Activated T-cell treated with anti-CD3 and anti-CD28 coated beads for 48 hours (primary cell): ENCODE data around the gene SCAF1.

Experiments used
- DNase-seq: peaks from one replicate; pipeline ENCODE4 v3.0.0-alpha.2; 2020; ENCODE audit warnings: low read depth

Gene SCAF1

DNA sequence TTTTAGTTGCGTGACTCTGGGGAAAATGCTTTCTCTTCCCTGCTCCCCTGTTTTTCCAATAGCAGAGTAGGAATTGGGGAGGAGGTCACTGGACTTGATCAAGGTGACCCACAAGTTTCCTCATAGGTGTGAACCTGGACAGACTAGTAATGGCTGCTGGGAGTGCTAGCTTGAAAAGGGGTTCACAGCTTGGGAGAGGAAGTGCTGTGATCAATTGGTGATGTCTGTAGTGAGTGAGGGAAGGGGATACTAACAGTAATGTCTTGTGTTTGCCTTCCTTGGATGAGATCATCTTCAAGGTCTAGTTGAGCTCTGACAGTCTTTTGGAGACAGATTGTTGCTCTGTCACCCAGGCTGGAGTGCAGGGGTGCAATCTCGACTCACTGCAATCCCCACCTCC lies 25.5 kb downstream of the SCAF1 start:
- no peak for DNase-seq

DNA sequence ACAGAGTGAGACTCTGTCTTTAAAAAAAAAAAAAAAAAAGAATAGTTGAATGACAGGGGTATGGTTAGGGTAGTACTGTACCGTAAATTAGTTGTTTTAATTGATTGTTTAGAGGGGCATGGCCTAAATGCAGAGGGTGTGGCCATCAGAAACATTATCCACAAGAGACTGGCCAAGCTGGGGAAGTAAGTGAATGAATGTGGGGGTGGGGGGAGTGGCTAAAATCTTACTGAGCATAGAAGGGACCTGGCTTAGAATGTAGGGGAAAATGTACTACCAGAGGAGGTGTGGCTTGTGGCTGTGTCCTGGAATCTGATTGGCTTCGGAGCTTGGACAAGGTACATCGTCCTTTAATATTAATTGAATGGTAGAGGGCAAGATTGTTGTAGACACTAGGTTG lies 27.5 kb downstream of the SCAF1 start:
- no peak for DNase-seq

DNA sequence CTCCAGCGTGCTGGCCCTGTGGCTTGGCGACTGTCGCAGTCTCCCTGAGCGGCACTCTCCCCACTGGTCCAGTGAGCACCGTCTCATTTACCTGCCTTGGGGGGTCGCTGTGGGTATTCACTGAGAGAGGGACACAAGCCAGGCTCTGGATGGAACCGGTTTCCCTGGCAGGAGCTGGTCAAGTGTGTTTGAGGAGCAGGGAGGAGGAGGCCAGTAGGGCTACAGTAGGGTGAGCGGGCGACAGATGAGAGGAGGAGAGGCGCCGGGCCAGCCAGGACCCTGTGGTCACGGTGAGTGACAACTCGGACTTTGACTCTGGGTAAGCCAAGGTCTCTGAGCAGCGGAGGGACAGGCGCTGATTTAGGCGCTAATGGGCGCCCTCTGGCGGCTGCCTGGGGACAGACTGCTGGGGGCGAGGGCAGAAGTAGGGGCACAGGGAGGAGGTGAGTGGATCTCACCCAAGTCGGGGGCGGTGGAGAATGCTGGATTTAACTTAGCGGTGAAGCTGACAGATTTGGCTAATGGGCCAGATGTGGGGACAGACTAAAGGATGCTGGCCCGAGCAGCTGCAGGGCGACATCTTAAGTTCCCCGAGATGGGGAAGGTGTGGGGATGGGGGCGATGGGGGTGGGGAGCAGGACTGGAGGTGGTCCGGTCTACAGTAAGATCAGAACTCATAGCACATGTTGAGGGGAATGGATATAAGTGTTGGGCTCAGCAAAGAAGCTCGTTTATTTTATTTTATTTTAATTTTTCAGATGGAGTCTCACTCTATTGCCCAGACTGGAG lies 30.3 kb downstream of the SCAF1 start:
- peak; percentile 70 for DNase-seq

GRCh38 chr19:49676136-49676783 lies 34.3 kb downstream of the SCAF1 start:
- no peak for DNase-seq

DNA sequence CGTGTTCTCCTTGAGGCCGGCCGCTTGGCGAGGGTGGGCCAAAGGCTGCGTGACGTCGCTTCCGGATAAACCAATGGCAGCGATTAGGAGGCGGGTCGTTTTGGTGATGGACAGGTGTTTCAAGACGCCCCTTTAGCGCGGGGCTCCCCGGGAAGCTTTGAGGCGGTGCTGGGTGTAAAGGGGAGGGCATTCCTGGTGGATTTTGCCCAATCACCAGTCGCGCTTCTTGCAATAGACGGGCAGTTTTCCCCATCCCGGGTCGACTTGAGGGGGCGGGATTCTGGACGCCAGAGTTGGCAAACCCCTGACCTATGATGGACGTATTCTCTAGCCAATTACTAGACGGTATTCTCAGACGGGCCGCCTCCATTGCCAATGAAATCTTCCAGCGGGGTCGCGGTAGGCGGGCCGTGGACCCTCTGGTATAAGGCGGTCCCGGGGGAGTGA lies 34.8 kb downstream of the SCAF1 start:
- DNase-seq = peak; percentile 97

GRCh38 chr19:49677231-49677900 lies 35.4 kb downstream of the SCAF1 start, which contains the start of gene PRMT1:
Gene PRMT1 (plus strand): TSS chr19:49677271. CDS start chr19:49677281, 10 bp downstream.
- peak; percentile 53 for DNase-seq

DNA sequence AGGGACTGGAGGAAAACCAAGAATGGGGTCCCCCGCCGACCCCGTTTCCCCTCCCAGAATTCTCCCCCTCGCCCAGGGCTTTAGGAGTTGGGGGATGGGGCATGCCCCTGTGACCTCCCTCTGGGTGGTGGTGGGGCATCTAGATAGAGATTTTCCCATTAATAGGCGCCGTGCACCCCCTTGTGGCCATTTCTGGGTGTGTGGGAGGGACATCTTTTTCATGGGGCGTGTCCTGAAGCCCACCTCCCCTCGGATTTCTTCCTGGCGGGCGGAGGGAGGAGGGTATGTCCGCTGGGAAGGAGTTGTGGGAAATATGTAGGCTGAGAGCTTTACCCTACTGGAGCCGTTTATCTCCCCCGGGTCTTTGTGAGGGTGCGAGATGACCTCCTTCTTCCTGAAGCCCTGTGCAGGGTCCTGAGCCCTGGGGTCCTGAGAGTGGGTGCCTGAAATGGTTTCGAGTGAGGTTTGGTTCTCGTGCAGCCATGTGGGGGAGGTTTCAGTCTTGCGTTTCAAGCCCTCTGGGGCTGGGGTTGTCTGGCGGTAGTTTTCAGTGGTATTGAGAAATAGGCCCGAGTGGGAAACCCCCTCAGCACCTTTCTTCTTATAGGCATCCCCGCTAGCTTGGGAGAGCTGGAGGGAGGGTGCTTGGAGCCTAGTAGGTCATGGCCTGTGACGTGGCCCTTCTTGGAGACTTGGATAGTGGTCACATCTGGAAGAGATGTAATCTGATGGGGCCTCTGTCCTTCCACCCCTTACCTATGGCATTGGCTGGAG lies 36.1 kb downstream of the SCAF1 start:
- DNase-seq = peak; percentile 75

DNA sequence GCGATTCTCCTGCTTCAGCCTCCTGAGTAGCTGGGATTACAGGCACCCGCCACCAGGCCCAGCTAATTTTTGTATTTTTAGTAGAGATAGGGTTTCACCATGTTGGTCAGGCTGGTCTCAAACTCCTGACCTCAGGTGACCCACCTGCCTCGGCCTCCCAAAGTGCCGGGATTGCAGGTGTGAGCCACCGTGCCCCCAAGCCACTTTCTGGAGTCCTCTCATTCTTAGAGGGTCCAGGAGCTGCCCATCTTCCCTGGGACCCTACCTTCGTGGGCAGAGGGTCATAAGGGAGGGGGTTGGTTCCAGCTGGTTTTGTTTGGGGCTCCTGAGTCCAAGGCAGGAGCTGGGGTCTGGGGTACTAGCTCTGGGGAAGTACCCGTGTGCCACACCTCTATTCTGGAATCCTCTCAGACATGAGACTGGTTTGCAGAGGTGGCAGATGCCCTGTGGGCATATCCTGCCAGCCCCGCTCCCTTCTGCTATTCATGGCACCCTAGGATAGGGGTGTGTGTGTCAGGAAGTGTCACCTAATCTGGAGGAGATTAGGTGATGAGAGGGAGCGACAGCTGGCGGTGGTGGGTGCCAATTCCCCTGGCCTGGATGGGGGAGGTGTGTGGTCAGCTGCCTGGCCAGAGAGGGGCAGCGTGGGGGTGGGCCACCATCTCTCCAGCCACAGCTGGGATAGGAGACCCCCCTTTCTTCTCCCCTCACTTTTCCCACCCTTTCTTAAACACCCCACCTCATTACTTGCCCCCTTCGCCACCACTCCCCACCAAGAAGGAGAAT lies 37.2 kb downstream of the SCAF1 start:
- no peak for DNase-seq

GRCh38 chr19:49679771-49680413 lies 37.9 kb downstream of the SCAF1 start:
- no peak for DNase-seq

- DNase-seq = peak; percentile 96
Observed at GRCh38 chr19:49680421-49681351, 38.7 kb downstream of the SCAF1 start.

DNA sequence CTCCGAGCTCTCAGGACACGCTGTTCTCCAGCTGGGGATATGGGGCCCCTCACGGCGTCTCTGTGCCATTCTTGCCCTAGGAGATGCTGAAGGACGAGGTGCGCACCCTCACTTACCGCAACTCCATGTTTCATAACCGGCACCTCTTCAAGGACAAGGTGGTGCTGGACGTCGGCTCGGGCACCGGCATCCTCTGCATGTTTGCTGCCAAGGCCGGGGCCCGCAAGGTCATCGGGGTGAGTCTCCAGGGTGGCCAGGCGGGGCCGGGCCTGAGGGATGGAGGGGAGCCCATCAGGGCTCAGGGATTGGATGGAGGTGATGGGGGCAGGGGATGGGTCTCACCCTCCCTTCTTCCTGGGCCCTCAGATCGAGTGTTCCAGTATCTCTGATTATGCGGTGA lies 39.8 kb downstream of the SCAF1 start:
- DNase-seq = no peak

DNA sequence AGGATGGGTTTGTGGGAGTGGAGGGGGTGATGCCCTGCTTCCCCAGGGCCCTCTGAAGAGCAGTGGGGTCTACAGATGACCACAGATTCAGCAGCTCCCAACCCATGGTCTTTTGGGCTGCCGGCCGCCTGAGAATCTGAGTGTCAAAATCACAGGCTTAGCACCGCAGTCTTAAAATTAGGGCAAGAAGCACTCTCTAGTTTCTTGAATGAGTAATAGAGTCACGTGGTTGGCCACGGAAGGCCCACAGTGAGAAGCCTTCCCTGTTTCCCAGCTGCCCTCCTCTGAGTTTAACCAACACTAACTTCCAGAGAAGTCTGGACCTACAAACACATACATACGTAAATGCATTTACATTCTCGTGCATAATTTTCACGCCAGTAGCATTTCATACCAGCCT lies 40.3 kb downstream of the SCAF1 start:
- no peak for DNase-seq

GRCh38 chr19:49683814-49684250 lies 41.8 kb downstream of the SCAF1 start:
- no peak for DNase-seq

DNA sequence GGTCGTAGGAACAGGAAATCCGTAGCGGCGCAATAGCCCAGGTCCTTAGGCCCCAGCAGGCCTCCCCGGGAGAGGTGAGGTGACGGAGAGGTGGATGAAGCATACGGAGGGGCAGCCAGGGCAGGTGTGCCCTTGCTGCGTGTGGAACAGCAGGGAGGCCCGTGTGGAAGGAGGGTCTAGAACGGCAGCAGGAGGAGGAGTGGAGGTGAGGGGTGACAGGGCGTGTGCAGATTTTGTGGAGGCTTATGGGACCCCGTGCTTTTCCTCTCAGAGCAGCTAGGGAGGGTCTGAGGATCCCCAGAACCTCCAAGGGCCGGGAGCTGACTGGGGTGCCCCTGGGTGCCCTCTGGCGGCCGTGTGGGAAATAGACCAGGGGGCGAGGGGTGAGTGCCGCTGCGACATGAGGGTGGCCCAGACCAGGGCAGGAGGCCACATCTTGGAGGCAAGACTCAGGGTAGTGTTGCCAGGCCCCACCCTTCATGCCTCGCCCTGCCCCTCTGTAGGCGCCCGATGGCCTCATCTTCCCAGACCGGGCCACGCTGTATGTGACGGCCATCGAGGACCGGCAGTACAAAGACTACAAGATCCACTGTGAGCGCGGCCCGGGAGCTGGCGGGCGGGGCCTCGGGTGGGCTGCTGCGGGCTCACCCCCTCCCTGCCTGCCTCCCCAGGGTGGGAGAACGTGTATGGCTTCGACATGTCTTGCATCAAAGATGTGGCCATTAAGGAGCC lies 42.4 kb downstream of the SCAF1 start:
- no peak for DNase-seq

- no peak for DNase-seq
Observed at GRCh38 chr19:49684983-49685553, 43.1 kb downstream of the SCAF1 start.

- DNase-seq = no peak
Observed at GRCh38 chr19:49685845-49686332, 43.9 kb downstream of the SCAF1 start.

DNA sequence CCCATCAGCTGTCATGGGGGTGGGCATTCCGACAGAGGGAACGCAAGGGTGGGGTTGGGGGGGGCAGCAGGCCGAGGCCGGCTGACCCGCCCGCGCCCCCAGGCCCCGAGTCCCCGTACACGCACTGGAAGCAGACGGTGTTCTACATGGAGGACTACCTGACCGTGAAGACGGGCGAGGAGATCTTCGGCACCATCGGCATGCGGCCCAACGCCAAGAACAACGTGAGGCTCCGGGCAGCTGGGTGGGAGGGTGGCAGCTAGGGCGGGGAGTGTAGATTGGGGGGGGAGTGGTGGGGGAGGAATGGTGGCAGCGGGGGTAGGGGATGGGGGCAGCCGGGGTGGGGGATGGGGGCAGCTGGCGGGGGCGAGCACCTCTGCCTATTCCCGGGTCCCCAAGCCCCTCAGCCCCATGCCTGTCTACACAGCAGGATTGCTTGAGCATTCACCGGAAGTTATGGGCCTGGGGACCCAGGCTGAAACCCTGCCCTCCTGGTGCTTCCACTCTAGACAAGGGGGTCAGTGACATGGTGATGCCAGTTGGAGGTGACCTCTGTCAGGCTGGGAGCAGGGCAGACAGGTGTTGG lies 44.6 kb downstream of the SCAF1 start:
- no peak for DNase-seq

- no peak for DNase-seq
Observed at GRCh38 chr19:49687150-49687549, 45.1 kb downstream of the SCAF1 start.
